ENCODE measurements around the gene CFP. TPM values are rescaled to one million over a fixed set of nuclear protein-coding genes. Genes with fewer than 3 reads are reported as not detected.
"Not testable (repeated sequence)": the region's sequence is repeated elsewhere in the genome, so short reads cannot be mapped to it uniquely, and the experiment has no call there.

The CFP gene
- polyA plus RNA-seq, 1 experiment: 0.05 TPM

- no peak for DNase-seq (ENCODE audit: low read depth, low spot score)
- TF ChIP-seq CTCF (IDR thresholded peaks at IDR 0.05; ENCODE audit: low read depth, low read length): no peak
- Histone ChIP-seq H3K27me3 (ENCODE audit: control insufficient read depth, insufficient read depth, low read length) (no peaks in the 10 kb centered on the region), H3K9me3 (ENCODE audit: control insufficient read depth, insufficient read depth, low read length) (no peaks in the 10 kb centered on the region), H3K27ac (ENCODE audit: low read depth, low read length) (no peak overlapping the region), H3K4me3 (ENCODE audit: low read depth, low read length) (no peak overlapping the region)
- CTCF ChIA-PET: no interaction called here
- POLR2A ChIA-PET: no interaction called here
Measured at GRCh38 chrX:47608130-47608810, 21.5 kb downstream of the CFP start.

- Histone ChIP-seq H3K9me3 (ENCODE audit: control insufficient read depth, insufficient read depth, low read length) (no peaks in the 10 kb centered on the region), H3K4me3 (ENCODE audit: low read depth, low read length) (no peak overlapping the region), H3K27ac (ENCODE audit: low read depth, low read length) (no peak overlapping the region), H3K27me3 (ENCODE audit: control insufficient read depth, insufficient read depth, low read length) (no peaks in the 10 kb centered on the region)
- ChIA-PET POLR2A (no interaction called here), CTCF (no interaction called here)
- DNase-seq (ENCODE audit: low read depth, low spot score): no peak
- no peak for TF ChIP-seq CTCF (IDR thresholded peaks at IDR 0.05; ENCODE audit: low read depth, low read length)
Measured at GRCh38 chrX:47607091-47607490, 22.6 kb downstream of the CFP start.

GRCh38 chrX:47605024-47605423 lies 24.7 kb downstream of the CFP start:
- DNase-seq (ENCODE audit: low read depth, low spot score): no peak
- no peak for TF ChIP-seq CTCF (IDR thresholded peaks at IDR 0.05; ENCODE audit: low read depth, low read length)
- Histone ChIP-seq H3K9me3 (ENCODE audit: control insufficient read depth, insufficient read depth, low read length) (0 out of 2 replicates have a peak, but pooled peaks cover 2% of the 10 kb centered on the region), H3K27me3 (ENCODE audit: control insufficient read depth, insufficient read depth, low read length) (no peaks in the 10 kb centered on the region), H3K4me3 (ENCODE audit: low read depth, low read length) (no peak overlapping the region), H3K27ac (ENCODE audit: low read depth, low read length) (no peak overlapping the region)
- ChIA-PET CTCF (no interaction called here), POLR2A (no interaction called here)

GRCh38 chrX:47603125-47603524 lies 26.6 kb downstream of the CFP start:
- H3K4me3 ChIP-seq (ENCODE audit: low read depth, low read length); DNase-seq (ENCODE audit: low read depth, low spot score); POLR2A ChIA-PET; H3K27me3 ChIP-seq (ENCODE audit: control insufficient read depth, insufficient read depth, low read length); H3K27ac ChIP-seq (ENCODE audit: low read depth, low read length); H3K9me3 ChIP-seq (ENCODE audit: control insufficient read depth, insufficient read depth, low read length); CTCF ChIA-PET: not testable (repeated sequence)

GRCh38 chrX:47597222-47597621 lies 32.5 kb downstream of the CFP start:
- ChIA-PET POLR2A (no interaction called here), CTCF (interaction anchor here (1.5 kb wide), 1 partner anchor 56 kb away, joined by 4 read pairs; no protein-coding TSS in a partner anchor)
- H3K4me3 ChIP-seq (ENCODE audit: low read depth, low read length): no peak overlapping the region
- 0 out of 2 replicates have a peak, but pooled peaks cover 3% of the 10 kb centered on the region for H3K9me3 ChIP-seq (ENCODE audit: control insufficient read depth, insufficient read depth, low read length)
- no peaks in the 10 kb centered on the region for H3K27me3 ChIP-seq (ENCODE audit: control insufficient read depth, insufficient read depth, low read length)
- H3K27ac ChIP-seq (ENCODE audit: low read depth, low read length): no peak overlapping the region
- DNase-seq (ENCODE audit: low read depth, low spot score): no peak
- no peak for TF ChIP-seq CTCF (IDR thresholded peaks at IDR 0.05; ENCODE audit: low read depth, low read length)

Data from AG04450 (cell line).